HG03280 (cell line): Measurements from ENCODE around the gene ADAM17.
"Not testable (repeated sequence)": the region's sequence is repeated elsewhere in the genome, so short reads cannot be mapped to it uniquely, and the experiment has no call there.

ENCODE experiments used
- ATAC-seq: cut with Tn5 transposase; IDR thresholded peaks from one replicate; pipeline ENCODE4 v1.9.1; 2021; ENCODE audit warnings: mild to moderate bottlenecking, moderate library complexity; ENCODE audit not compliant: unreplicated experiment

ADAM17 gene

DNA sequence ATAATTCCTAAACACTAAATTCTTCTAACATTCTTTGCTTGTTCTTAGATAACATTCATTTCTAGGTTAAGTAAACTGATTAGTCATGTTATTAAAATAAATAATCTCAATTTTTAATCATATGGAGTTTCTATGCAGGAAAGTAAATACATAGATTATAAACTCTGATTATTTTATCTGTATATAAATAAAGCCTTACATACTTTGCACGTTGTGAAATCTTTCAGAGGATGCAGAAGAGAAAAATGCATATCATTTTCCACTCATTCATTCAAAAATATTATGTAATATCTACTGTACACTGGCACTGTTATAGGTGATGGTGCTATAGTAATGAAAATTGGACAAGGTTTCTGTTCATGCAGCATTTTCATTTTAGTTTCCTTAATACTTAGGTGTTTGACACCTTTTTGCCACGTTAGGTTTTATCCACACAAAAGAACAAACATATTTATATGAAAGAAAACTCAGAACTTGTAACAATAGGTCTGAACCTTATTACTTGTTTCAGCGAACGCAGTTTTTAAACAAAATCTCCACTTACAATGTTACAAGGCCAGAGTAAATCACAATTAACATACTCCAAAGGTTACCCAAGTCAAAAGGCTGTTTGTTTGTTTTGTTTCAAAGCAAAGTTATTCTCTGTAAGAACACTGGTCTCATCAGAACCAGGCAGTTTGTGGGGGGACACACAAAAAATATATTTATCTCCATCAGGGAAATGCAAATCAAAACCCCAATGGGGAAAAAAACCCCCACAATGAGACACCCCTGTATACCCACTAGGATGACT, 27.4 kb downstream of the ADAM17 start:
- ATAC-seq = no peak

DNA sequence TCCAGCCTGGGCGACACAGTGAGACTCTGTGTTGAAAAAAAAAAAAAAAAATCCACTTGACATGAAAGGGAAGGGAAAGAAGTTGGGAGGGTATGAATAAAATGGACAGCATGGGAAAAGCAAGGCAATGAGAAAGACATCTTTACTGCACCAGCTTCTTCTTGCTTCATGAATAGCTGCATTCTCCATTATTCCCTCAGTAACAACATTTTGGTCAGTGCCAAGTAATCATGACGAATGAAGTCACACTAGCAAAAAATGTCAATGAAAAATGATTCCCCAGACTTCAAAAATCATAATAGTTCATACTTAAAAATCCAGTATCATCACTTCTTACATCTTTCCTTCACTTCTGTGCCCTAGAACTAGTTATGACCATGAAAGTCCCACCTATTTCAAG, 30.4 kb downstream of the ADAM17 start:
- ATAC-seq = no peak

DNA sequence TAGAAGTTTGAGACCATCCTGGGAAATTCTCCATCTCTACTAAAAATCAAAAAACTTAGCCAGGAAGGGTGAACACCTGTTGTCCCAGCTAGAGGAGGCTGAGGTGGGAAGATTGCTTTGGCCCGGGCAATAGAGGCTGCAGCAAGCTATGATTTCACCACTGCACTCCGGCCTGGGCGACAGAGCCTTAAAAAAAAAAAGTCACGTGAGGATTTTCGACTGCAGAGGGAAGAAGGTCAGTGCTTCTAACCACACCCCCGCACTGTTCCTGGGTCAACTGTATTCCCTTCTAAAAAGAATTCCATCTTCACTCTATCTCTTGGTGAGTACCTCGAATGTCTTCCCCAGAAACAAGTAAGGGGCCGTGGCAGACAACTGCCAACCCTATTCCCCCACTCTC, 31.3 kb downstream of the ADAM17 start:
- no peak for ATAC-seq

DNA sequence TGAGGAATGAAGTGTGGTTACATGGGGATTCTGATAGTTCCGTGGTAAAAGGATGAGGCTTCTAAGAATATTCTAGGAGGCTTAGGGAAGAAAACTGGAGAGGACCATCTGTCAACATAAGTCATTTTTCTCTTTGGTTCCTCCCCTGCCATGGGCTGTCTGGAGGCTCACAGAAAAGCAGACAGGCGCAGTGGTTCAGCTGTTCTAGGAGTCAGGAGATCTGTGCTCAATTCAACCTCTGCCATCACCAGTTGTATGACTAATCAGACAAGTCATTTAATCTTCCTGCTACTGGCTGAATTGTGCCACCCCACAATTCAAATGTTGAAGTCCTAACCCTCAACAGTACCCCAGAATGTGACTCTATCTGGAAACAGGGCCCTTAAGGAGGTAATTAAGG, 36.4 kb downstream of the ADAM17 start:
- no peak for ATAC-seq

DNA sequence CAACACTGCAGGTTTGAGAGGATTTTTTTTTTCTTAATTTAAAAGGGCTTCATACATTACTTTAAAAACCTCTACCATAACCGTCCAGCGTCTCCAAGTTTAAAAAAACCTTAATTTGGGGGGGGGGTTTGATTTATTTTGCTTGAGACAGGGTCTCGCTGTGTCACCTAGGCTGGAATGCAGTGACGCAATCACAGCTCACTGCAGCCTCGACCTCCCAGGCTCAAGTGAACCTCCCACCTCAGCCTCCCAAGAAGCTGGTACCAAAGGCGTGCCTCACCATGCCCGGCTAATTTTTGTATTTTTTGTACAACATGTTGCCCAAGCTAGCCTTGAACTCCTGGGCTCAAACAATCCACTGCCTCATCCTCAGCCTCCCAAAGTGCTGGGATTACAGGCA, 36.9 kb downstream of the ADAM17 start:
- ATAC-seq = no peak

DNA sequence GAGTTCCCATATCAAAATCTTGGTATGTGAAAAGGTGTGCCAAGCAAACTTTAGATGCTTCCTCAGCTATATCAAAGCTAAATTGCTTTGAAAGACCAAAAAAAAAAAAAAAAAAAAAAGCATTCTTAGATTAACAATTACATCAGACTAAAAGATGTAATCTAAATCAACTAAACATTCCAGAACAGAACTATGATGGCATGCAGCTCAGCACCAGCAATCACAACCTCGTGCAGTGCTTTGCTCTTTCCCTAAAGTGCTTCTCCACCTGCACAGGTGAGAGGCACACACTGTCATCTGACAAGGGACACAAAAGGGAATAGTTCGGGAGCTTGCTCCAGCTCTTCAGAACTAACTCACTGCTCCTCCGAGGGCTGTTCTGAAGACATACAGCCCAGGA, 37.5 kb downstream of the ADAM17 start:
- ATAC-seq = no peak

DNA sequence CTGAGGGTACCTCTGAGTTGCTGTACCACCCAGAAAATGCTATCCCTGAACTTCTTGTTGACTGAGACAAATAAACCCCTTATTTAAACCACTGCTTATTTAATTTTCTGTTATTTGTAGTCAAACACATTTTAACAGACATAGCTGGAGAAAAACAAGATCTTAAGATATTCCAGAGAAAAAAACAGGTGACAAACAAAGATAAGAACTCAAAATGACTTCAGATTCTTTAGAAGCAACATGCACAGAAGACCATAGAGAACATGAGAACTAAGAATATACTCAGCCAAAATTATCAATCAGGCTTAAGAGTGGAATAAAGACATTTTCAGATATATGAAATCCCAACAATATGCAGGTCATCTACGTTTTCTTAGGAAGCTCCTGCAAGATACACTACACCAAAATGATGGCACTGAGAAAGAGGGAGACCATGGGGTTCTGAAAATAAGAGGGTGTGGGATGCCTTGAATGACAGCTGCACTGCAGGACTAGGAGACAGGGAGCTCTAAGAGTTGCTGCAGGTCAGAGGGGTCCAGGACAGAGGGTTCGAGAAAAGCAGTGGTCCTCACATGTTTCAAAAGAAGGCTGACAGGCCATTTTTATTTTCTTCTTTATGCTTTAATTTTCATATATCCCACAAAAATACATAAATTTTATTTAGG, 38.4 kb downstream of the ADAM17 start:
- no peak for ATAC-seq

DNA sequence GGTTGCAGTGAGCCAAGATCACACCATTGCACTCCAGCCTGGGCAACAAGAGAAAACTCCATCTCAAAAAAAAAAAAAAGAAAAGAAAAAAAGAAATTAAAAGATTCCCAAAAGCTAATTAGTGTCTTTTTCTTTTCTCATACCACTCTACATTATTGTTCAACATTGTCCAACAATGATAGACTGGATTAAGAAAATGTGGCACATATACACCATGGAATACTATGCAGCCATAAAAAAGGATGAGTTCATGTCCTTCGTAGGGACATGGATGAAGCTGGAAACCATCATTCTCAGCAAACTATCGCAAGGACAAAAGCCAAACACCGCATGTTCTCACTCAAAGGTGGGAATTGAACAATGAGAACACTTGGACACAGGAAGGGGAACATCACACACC, 41.7 kb downstream of the ADAM17 start:
- ATAC-seq = not testable (repeated sequence)

DNA sequence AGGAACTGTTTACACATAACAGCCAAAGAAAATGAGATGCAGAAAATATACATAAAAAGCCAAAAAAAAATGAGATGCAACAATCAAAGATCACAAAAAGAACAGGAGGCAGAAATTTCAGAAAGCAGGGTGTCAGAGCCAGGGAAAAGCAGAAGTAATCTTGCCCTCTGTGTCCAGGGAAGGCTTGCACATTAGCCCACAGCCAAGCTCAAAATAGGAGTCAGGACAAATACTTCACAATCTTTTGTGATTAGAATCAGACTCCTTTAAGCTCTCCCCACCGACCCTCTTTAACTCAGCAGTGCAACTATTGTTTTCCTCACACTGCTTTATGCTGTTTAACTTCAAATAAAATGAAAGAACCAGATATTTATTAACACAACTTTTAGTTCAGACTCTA, 46.7 kb downstream of the ADAM17 start:
- no peak for ATAC-seq

DNA sequence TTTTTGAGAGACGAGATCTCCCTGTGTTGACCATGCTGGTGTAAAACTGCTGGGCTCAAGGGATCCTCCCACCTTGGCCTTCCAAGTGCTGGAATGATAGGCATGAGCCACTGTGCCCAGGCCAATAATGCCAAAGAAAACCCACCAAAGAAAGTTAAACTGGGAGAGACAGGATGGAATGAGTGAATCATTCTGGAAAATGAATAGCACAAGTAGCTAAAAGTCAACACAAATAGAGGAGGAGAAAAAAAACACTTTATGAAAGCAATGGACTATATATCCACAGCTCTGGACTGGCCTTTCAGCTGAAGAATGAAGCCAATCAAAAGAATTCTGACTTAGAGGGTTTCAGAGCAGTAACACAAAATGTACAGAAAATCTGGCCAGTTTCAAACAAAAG, 57.4 kb downstream of the ADAM17 start:
- no peak for ATAC-seq

DNA sequence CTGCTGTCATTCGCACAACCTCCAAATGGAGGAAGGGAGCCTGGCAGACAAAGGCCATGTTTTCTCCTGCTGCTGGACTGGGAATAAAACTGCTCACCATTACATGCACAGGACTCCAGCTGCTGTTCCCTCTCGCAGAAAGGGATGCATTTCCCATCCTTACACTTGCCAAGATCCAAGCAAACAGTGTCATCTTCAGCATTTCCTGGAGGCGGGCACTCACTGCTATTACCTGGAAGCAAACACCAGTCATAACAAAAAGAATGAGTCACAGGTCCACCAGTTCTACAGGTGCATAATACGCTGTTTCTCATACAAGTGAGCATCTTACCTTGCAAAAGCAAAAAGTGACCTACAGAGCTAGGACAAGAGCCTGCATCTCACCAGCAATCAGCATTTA, 58.6 kb downstream of the ADAM17 start:
- ATAC-seq = no peak

DNA sequence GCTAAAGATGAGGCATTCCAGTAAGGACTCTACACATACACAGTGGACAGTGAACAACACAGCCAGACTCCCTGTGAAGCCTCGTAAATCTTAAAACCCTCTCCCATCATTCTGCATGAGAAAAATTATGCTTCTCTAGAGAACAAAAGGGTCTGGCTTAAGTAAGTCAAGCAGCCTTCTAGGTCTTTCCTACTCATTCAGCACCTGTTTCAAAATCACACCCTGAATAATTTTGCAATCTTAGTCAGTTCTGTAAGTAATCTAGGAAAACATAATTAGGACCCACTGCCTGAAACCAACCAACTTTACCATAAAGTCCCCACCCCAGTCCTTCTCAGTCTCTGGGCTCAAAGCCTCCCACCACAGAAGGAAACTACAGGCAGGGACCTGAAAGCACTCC, 61.5 kb downstream of the ADAM17 start:
- no peak for ATAC-seq

DNA sequence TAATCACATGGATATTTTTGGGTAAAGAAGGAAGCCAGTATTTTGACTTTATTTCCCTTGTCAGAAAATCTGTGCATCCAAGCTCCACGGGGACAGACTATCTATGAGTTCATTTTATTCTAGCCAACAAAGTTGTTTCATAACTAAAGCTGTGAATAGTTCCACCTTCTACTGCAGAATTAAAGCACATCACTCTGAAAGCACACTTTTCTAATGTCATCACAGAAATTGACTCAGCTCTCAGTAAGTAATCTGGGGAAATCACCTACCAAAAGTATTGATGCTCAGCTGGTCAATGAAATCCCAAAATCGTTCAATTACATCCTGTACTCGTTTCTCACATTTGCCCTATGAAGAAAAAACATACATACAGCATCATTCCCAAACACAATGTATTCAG, 62.2 kb downstream of the ADAM17 start:
- no peak for ATAC-seq

DNA sequence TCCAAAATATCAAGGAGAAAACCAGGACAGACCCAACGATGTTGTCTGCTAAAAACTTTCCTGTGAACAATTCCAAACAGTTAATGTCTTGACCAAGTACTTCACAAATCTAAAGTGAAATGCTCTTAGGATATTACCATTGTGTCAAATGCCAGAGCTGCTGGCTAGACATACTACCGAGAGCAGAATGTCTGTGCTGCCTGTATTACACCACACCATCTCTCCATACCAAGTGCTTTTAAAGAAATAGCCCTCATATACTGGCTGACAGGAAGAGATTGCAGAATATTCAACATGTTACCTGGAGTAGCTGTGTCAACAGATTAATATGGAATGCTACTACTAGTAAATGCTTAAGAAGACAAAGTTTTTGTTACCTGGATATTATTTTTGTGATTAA, 62.7 kb downstream of the ADAM17 start:
- no peak for ATAC-seq

DNA sequence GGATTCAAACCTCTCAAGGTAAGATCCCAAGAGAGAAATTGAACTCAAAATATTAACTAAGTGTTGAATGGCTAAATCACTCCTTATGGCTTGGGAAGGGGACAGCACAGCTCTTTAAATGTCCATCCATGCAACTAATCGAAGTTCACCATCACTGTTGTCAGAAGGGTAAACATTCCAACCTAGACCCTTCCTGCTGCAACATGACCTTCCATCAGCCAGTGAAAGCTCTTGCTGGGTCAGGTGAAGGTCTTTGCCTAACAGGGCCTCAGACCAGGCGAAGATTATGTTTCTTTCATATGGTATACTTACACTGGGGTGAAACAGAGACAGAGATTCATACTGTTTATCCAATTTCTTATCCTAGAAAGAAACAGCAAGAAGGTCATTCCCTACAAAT, 64.8 kb downstream of the ADAM17 start:
- ATAC-seq = no peak

DNA sequence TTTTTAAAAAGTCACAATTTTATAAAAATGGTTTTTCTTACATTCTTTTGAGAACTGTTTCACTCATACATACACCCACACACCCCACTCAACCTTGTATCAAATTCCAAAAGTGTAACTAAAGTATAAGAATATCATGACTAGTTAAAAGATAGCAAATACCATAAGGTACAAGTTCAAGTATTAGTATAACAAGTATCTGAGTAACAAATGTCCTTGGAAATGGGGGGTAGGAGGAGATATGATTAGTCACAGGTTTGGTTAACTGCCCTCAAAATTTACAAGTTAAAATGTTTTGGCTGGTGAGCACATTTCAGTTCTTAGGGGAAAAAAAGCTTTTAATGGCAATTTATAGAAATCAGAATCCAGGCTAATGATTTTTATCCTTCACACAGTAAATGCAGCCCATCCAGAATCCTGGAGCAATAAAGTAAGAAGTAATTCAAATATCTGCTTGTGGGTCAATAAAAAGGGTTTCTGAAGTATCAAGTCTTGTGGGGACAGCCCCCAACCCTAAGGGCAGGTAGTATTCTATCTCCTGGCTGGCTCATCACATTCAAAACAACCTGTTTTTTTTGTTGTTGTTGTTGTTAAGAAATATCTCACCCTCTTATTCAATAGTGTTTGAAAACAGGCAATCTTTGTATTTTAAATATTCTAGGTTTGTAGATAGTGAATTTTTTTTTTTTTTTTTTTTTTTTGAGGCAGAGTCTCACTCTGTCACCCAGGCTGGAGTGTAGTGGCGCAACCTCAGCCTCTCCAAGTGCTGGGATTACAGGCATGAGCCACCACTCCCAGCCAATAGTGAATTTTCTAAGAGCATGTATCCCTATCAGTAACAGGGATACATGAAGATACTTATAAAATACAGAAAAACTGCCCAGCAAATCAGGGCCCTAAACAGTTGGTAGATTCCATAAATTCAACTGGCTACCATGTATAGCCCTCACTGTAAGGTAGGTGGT, 66.8 kb downstream of the ADAM17 start:
- ATAC-seq = no peak

DNA sequence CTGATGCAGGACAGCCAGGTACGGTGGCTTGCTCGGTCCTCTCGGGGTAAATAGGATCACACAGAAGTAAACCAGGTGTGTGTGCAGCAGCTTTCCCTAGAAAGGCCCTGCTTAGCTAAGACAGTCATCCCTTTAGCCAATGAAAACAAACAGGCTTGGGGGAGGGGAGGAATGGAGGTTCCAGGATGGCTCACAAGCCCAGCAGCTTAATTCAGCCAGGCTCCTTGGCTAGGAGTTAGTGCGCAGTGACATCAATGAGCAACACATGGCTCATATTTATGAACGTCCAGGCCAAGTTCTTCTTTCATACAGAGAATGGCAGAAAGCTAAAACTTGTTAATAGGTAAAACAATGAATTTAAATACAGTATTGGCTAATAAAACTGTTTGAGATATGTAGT, 71.1 kb downstream of the ADAM17 start:
- no peak for ATAC-seq

DNA sequence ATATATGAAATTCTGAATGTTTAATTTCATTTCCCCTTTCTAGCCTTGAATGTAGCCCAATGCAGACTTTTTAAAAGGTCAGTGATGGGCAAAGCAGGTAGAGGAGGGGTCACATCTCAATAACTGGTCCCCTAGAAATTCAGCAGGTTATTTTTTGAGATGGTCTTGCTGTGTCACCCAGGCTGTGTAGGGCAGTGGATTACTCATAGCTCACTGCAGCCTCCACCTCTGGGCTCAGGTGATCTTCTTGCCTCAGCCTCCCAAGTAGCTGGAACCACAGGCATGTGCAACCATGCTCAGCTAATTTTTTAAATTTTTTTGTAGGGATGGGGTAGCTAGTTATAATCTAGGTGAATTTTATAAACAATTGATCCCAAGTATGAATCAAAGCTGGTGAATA, 72.5 kb downstream of the ADAM17 start:
- no peak for ATAC-seq

DNA sequence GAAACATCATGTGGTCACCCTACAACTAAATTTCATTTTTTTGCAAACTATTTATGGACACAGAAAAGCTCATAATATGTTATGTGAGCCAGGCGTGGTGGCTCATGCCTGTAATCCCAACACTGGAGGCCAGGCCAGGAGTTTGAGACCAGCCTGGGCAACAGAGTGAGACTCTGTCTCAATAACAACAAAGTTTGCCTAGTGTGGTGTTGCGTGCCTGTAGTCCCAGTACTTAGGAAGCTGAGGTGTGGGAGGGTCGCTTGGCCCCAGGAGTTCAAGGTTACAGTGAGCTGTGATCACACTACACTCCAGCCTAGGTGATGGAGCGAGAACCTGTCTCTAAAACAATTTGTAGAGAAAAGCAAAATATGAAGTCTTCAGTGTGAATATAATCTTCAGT, 75.5 kb downstream of the ADAM17 start:
- no peak for ATAC-seq

DNA sequence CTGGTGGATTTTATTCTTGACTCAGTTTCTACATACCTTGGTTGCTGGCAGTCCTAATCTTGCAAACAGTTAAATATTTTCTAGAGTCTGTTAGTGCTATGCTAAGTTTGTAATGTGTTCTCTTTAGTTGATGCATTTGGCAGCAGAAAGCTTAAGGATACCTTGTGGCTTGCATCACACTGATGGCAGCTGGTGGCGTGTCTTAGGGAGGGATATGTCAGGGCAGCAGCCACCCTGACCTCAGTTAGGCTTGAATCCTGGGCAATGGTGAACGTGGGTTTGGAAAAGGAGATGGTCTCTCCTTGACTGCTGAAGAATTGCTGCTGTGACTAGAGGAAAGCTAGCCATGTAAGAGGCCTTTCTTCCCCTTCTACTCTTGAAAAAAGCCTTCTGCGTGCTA, 77.1 kb downstream of the ADAM17 start:
- no peak for ATAC-seq

DNA sequence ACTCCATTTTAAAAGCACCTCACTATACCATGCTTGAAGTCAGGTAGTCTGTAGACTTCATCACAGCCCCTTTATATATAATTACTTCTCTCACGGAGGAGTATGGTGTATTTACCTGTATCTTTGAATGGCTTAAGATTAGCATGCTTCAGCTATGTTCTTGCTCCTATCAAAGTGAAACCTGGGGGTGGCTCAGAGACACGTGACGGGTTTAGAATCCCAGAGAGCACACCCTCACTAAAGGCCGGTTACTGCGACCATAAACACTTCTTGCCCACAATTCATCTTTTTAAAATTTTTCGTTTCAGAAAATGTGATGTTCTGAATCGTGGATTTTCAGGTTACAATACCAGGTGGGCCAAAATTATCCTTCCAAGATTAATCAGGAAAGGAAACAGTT, 77.7 kb downstream of the ADAM17 start:
- ATAC-seq = no peak
